NCI-H2081 treated with DMSO at 0.1 percent for 48 hours (cell line): ENCODE results near the gene AKR7A3.
"Not testable (repeated sequence)": the region's sequence is repeated elsewhere in the genome, so short reads cannot be mapped to it uniquely, and the experiment has no call there.

Source experiments
- DNase-seq: peaks from one replicate; lab custom pipeline; 2025; lab: John Stamatoyannopoulos, UW

Gene AKR7A3

GRCh38 chr1:19317126-19317910, 28.7 kb upstream of the AKR7A3 start:
- no peak for DNase-seq

DNA sequence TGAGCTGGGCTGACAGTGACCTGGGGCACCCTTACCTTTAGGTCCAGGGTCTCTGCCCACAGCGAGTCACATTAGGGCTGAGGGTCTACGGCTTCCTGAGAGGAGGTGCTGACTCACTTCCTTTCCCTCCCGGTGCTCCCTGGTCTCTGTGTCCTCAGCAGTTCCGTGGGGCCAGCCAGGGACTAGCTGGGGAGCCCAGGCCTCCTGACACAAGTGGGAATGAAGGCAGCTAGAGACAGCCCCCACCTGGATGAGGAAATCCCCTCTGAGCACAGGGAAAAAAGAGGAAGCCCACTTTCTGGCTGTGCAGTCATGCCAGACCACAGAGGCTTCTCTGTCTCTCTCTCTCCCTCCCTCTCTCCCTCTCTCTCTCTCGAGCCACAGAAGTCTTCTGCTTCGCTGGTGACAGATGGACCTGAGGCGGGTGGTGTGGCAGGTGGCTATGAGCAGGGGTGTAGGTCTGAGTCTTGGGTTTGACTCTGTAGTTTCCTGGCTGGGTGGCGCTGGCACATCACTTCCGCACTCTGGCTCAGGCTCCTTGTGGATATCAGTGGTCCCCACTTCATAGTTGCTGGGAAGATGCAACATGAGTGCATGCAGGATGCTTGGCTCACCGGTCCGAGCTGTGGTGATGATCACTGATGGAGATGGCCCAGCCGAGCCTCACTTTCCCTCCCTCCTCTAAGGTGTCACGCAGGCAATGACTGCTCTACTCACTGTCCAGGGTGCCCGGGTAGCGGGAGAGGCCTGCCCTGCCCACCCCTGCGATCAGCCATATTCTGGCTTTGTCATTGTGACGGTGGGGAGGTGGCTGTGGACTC, 27.0 kb upstream of the AKR7A3 start:
- DNase-seq: no peak

DNA sequence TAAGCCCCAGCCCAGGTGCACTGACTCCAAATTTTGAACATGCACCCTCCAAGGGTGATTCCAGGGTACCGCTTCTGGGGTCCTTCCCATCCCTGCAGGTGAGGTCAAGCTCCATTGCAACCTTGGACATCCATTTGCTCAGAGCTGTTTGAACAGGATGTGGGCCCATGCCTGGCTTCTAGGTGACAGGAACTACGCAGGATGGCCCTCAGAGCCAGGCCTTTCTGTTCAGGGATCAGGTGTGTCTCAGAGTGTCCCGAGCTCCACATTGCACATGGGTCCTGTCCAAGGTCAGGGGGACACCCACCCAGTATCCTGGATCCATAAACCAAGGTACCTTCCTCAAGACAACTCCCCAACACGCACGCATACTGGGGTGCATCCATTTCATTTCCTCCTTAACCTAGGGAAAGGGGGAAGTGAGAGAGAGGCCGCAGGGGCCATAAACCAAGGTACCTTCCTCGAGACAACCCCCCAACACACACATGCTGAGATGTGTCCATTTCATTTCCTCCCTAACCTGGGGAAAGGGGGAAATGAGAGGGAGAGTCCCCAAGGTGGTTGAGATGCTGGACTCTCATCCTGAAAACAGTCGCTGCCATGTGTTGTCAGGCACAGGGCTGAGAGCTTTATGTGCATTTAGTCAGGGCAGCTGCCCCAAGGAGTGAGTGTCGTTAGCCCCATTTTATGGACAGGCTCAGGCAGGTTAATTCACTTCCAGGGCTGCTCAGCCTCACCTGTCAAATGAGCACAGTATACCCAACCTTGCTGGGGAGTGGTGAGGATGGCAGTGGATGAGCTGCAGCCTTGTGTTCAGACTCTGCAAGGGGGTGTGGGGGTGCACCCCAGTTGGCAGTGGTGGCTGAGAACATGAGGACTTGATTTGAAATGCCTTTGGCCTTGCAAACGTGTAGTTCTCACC, 25.7 kb upstream of the AKR7A3 start:
- no peak for DNase-seq

DNA sequence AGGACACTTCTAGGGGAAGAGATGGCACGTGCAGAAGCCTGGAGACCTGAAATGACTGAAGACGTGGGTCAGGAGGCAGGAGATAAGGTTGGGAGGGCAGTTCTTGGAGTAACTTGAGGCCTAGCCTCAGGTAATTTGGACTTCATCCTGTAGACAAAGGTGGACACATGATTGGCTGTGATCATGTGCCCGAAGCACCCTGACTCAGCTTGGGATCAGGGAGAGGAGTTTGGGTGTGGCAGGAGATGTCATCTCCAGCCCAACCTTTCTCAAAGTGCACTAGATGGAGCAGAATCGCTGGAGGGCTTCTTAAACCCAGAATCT, 25.0 kb upstream of the AKR7A3 start:
- DNase-seq: no peak

GRCh38 chr1:19312782-19313635, 24.4 kb upstream of the AKR7A3 start:
- no peak for DNase-seq

- DNase-seq: peak; percentile 12
These were observed 23.6 kb upstream of the AKR7A3 start, which contains the start of the genes AKR7A2 and SLC66A1 for GRCh38 chr1:19311931-19312781. AKR7A2 (minus strand) TSS chr1:19312144; CDS start chr1:19312124, 20 bp downstream. SLC66A1 (plus strand) TSS chr1:19312326; CDS start chr1:19317678, 5,352 bp downstream.

DNA sequence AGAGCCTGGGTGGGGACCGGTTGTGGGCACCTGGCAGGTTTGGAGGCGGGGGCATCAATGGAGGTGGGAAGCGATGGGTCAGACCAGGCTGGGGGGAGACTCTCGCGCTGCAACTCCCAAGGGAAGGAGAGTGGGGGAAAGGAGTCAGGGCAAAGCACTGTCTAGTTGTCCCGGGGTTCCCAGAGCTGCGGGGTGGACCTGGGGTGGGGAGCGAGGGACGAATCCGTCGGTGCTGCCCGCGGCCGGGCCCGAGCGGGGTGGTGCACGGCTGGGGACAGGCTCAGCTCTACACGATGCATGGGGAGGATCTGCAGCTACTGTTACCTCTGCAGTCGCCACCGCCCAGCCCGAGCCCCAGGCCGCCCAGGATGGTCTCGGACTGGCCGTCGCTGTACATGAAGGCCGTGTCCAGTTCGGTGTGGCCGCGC, 22.9 kb upstream of the AKR7A3 start:
- DNase-seq: no peak

DNA sequence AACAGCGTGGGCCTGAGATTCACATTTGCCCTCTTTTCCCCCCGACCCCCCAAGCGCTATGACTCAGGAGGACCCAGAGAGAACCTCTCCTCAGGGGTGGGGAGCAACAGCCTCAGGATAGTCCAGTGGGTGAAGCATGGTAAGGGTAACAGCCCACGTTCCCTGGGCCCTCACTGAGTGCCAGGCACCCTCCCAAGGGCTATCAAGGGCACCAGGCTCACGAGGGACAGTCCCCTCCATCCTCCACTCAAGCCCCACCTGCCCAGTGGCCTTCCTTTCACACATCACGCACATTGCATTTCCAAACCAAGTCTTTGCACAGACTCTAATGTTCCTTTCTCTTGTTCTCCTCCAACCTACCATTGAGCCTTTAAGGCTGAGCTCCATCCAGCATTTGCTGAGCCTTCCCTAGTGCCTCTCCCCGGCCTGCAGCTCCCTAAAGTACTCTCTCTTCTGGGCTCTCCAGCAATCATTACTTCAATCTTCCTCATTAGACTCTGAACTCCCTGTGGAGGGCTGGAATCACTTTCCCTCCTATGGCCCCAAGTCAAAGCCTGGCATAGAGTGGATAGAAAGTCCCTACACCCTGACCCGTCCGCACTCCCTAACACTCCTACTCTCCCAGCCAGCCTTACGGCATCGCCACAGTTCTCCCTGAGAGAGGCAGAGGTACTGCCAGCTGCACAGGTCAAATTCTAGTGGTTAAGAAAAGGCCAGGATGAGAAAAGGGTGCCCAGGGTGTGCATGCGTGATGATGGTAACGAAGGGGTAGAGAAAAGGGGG, 22.3 kb upstream of the AKR7A3 start:
- DNase-seq: no peak

GRCh38 chr1:19310061-19310460, 21.5 kb upstream of the AKR7A3 start:
- DNase-seq: no peak

DNA sequence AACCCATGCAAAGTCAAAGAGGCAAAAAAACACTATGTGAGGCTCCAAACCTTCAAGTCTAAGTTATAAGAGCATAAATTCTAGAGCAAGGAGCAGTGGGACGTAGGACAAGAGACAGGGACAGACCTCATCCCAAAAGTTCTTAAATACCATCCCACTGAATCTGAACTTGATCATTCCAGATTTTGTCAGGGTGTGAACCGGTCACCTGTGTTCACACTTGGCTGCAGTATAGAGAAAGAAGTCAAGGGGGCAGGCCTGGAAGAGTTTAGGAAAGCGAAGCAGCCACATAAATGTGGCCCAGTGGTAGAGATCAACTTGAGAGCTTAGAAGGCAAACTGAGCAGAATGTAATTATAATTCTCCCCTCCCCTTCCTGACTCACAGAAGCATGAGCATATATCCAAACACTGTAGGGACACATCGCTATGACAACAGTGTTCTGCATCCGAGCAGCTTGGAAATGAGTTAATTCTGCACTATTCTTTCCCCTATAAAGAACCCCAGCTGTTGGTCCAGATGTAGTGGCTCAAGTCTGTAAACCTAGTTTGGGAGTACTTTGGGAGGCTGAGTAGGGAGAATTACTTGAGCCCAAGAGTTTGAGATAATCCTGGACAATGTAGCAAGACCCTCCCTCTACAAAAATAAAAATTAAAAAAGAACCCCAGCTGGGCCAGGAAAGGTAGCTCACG, 20.7 kb upstream of the AKR7A3 start:
- no peak for DNase-seq

DNA sequence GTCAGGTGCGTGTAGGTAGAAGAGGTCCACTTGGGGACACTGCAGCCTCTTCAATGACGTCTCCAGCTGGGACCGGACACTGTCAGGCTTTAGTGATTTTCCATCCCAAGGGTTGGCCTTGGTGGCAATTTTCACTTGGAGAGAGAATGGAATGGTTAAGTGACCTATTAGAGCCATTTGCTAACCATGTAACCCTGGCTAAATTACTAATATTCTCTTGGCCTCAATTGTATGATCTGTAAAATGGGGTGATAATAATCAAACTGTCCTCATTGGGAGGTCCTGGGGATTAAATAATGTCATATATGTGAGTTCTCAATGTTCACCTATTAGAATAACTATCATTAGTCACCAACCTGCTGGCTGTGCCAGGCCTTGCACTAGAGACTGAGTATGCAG, 19.9 kb upstream of the AKR7A3 start:
- no peak for DNase-seq

- DNase-seq: no peak
These were observed 19.4 kb upstream of the AKR7A3 start for GRCh38 chr1:19307794-19308508.

- DNase-seq: no peak
These were observed 18.4 kb upstream of the AKR7A3 start for GRCh38 chr1:19306941-19307340.

DNA sequence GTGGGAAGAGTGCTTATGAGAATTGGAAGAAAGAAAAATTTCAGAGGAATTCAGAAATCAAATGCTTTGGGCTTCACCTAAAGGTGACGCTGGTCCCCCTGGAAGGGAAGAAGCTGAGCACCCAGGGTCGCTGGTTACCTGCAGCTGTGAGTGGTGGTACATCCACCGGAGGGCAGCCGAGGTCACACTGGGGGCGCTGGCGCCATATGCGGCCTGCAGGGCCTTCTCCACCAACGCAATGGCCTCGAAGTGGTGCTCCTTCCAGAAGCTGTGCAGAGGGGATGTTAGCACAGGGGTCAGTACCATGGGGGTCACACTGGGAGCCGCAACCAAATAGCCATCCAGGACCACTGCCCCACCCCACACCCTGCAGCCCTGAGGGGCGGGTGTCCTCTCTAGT, 17.3 kb upstream of the AKR7A3 start:
- no peak for DNase-seq

- not testable (repeated sequence) for DNase-seq
These were observed 15.5 kb upstream of the AKR7A3 start for GRCh38 chr1:19304081-19304480.

- DNase-seq: no peak
These were observed 11.6 kb upstream of the AKR7A3 start for GRCh38 chr1:19300211-19300610.

GRCh38 chr1:19294638-19295037, 6.1 kb upstream of the AKR7A3 start:
- no peak for DNase-seq

GRCh38 chr1:19289244-19289643, 674 bp upstream of the AKR7A3 start:
- DNase-seq: no peak
